Fibroblast of the aortic adventitia (primary cell): ENCODE results near the gene GNAS-AS1. TPM values are rescaled to one million over a fixed set of nuclear protein-coding genes. Genes with fewer than 3 reads are reported as not detected.

Experiments used
- DNase-seq: peaks from one replicate; pipeline ENCODE4 v3.0.0-alpha.2; 2010; ENCODE audit warnings: low read depth
- H3K4me3 ChIP-seq: 2 replicates; pipeline ENCODE4 v1.5.1; 2011; ENCODE audit warnings: low read depth, mild to moderate bottlenecking, control low read depth, low read length, moderate library complexity
- CTCF ChIP-seq: IDR thresholded peaks from 2 replicates; pipeline ENCODE4 v1.5.1; 2011; ENCODE audit warnings: mild to moderate bottlenecking, low read length, control low read depth, inconsistent platforms; ENCODE audit not compliant: insufficient read depth
- total RNA-seq: library from RNA; depleted of rRNA; stranded (reverse); fragments of >200 nt; gene quantifications from 2 replicates; pipeline ENCODE4 v1.2.3, GENCODE V29; 2012; ENCODE audit warnings: low replicate concordance

Gene GNAS-AS1
- total RNA-seq, 1 donor, result 0.81 TPM

- peak overlapping the region; percentile 38 for H3K4me3 ChIP-seq
- DNase-seq, result no peak
- TF ChIP-seq CTCF, result no peak
Measured at GRCh38 chr20:58895448-58896180, 44.9 kb upstream of the GNAS-AS1 start.

- peak overlapping the region; percentile 47 for H3K4me3 ChIP-seq
- no peak for DNase-seq
- no peak for TF ChIP-seq CTCF
Measured at GRCh38 chr20:58894652-58895447, 44.1 kb upstream of the GNAS-AS1 start.

- peak overlapping the region; percentile 76 for H3K4me3 ChIP-seq
- no peak for DNase-seq
- no peak for TF ChIP-seq CTCF
Measured at GRCh38 chr20:58893355-58894120, 42.8 kb upstream of the GNAS-AS1 start.

GRCh38 chr20:58892932-58893224, 42.2 kb upstream of the GNAS-AS1 start:
- no peak for TF ChIP-seq CTCF
- peak overlapping the region; percentile 76 for H3K4me3 ChIP-seq
- DNase-seq, result no peak

GRCh38 chr20:58892141-58892931, 41.6 kb upstream of the GNAS-AS1 start:
- DNase-seq, result peak; percentile 56
- H3K4me3 ChIP-seq, result peak overlapping the region; percentile 76
- no peak for TF ChIP-seq CTCF

GRCh38 chr20:58891718-58892140, 41.0 kb upstream of the GNAS-AS1 start:
- H3K4me3 ChIP-seq, result peak overlapping the region; percentile 76
- TF ChIP-seq CTCF, result no peak
- DNase-seq, result peak; percentile 41
